ENCODE measurements around the gene SECISBP2L. TPM values are rescaled to one million over a fixed set of nuclear protein-coding genes. Genes with fewer than 3 reads are reported as not detected.

Gene SECISBP2L
- total RNA-seq, 1 donor from 2014 or later: 58.9 TPM

- Mint-ChIP-seq H3K27ac (peak overlapping the region; percentile 67), H3K36me3 (peaks cover 3% of the 10 kb centered on the region), H3K9me3 (peaks cover 3% of the 10 kb centered on the region), H3K4me3 (no peak overlapping the region), H3K27me3 (ENCODE audit: low read depth) (no peaks in the 10 kb centered on the region), H3K4me1 (peaks cover 32% of the 10 kb centered on the region)
- DNase-seq (ENCODE audit: low spot score in 2 of 2, unreplicated experiment in 2 of 2): no peak
- no peak for TF ChIP-seq CTCF (IDR thresholded peaks at IDR 0.05; ENCODE audit: unreplicated experiment)
Observed at GRCh38 chr15:49041426-49041825, 4.8 kb downstream of the SECISBP2L start.

- Mint-ChIP-seq H3K27me3 (ENCODE audit: low read depth) (no peaks in the 10 kb centered on the region), H3K4me1 (peaks cover 30% of the 10 kb centered on the region), H3K4me3 (no peak overlapping the region), H3K36me3 (peaks cover 12% of the 10 kb centered on the region), H3K27ac (peak overlapping the region; percentile 17), H3K9me3 (peaks cover 3% of the 10 kb centered on the region)
- no peak for TF ChIP-seq CTCF (IDR thresholded peaks at IDR 0.05; ENCODE audit: unreplicated experiment)
- DNase-seq (ENCODE audit: low spot score in 2 of 2, unreplicated experiment in 2 of 2): no peak
Observed at GRCh38 chr15:49040151-49040550, 6.1 kb downstream of the SECISBP2L start.

GRCh38 chr15:49038382-49038781, 7.9 kb downstream of the SECISBP2L start:
- DNase-seq (ENCODE audit: low spot score in 2 of 2, unreplicated experiment in 2 of 2): no peak
- Mint-ChIP-seq H3K9me3 (peaks cover 3% of the 10 kb centered on the region), H3K27ac (no peak overlapping the region), H3K36me3 (peaks cover 12% of the 10 kb centered on the region), H3K27me3 (ENCODE audit: low read depth) (no peaks in the 10 kb centered on the region), H3K4me1 (peaks cover 17% of the 10 kb centered on the region), H3K4me3 (no peak overlapping the region)
- no peak for TF ChIP-seq CTCF (IDR thresholded peaks at IDR 0.05; ENCODE audit: unreplicated experiment)

- no peak for DNase-seq (ENCODE audit: low spot score in 2 of 2, unreplicated experiment in 2 of 2)
- H3K4me3 Mint-ChIP-seq: no peak overlapping the region
- peaks cover 15% of the 10 kb centered on the region for H3K36me3 Mint-ChIP-seq
- no peak for TF ChIP-seq CTCF (IDR thresholded peaks at IDR 0.05; ENCODE audit: unreplicated experiment)
- H3K9me3 Mint-ChIP-seq: peaks cover 3% of the 10 kb centered on the region
- peaks cover 16% of the 10 kb centered on the region for H3K4me1 Mint-ChIP-seq
- no peak overlapping the region for H3K27ac Mint-ChIP-seq
- H3K27me3 Mint-ChIP-seq (ENCODE audit: low read depth): no peaks in the 10 kb centered on the region
Observed at GRCh38 chr15:49037546-49037940, 8.7 kb downstream of the SECISBP2L start.

GRCh38 chr15:49036650-49037545, 9.3 kb downstream of the SECISBP2L start:
- Mint-ChIP-seq H3K4me3 (no peak overlapping the region), H3K27ac (no peak overlapping the region), H3K4me1 (peaks cover 16% of the 10 kb centered on the region), H3K9me3 (no peaks in the 10 kb centered on the region), H3K27me3 (ENCODE audit: low read depth) (no peaks in the 10 kb centered on the region), H3K36me3 (peaks cover 16% of the 10 kb centered on the region)
- no peak for DNase-seq (ENCODE audit: low spot score in 2 of 2, unreplicated experiment in 2 of 2)
- no peak for TF ChIP-seq CTCF (IDR thresholded peaks at IDR 0.05; ENCODE audit: unreplicated experiment)

All from mesothelial cell of epicardium (in vitro differentiated cells).